Smooth muscle cell (in vitro differentiated cells): ENCODE data around the gene MS4A8. TPM values are rescaled to one million over a fixed set of nuclear protein-coding genes. Genes with fewer than 3 reads are reported as not detected.
"Not testable (repeated sequence)": the region's sequence is repeated elsewhere in the genome, so short reads cannot be mapped to it uniquely, and the experiment has no call there.

ENCODE experiments used
- DNase-seq: peaks from one replicate; lab custom pipeline; 2025; ENCODE audit not compliant: unreplicated experiment; lab: John Stamatoyannopoulos, UW
- H2AFZ ChIP-seq: fragments of 200-600 bp; sonication (generic); 2 replicates; pipeline ENCODE4 v1.6.0; 2016; ENCODE audit warnings: antibody characterized with exemption, low read depth, mild to moderate bottlenecking
- H3F3A ChIP-seq: fragments of 200-600 bp; sonication (generic); 2 replicates; pipeline ENCODE4 v1.6.0; 2017; ENCODE audit warnings: antibody characterized with exemption, low read depth
- H3K27ac ChIP-seq: fragments of 200-600 bp; sonication (generic); 2 replicates; pipeline ENCODE4 v1.5.1; 2016; ENCODE audit warnings: low read depth, mild to moderate bottlenecking
- H3K27me3 ChIP-seq: fragments of 200-600 bp; sonication (generic); 2 replicates; pipeline ENCODE4 v1.6.1; 2016; ENCODE audit warnings: low read depth, mild to moderate bottlenecking
- H3K36me3 ChIP-seq: fragments of 200-600 bp; sonication (generic); 2 replicates; pipeline ENCODE4 v1.5.1; 2016; ENCODE audit warnings: low read depth
- H3K4me1 ChIP-seq: fragments of 200-600 bp; sonication (generic); 2 replicates; pipeline ENCODE4 v1.5.1; 2016; ENCODE audit warnings: low read depth
- H3K4me2 ChIP-seq: fragments of 200-600 bp; sonication (generic); 2 replicates; pipeline ENCODE4 v1.6.0; 2016; ENCODE audit warnings: mild to moderate bottlenecking
- H3K4me3 ChIP-seq: fragments of 200-600 bp; sonication (generic); 2 replicates; pipeline ENCODE4 v1.5.1; 2016; ENCODE audit warnings: mild to moderate bottlenecking
- H3K79me2 ChIP-seq: fragments of 200-600 bp; sonication (generic); 2 replicates; pipeline ENCODE4 v1.6.0; 2016; ENCODE audit warnings: low read depth, mild to moderate bottlenecking
- H3K9ac ChIP-seq: fragments of 200-600 bp; sonication (generic); 2 replicates; pipeline ENCODE4 v1.6.0; 2016; ENCODE audit warnings: low read depth
- H3K9me3 ChIP-seq: fragments of 200-600 bp; sonication (generic); replicated peaks from 2 replicates; pipeline ENCODE4 v1.5.1; 2016; ENCODE audit warnings: low read depth
- H4K20me1 ChIP-seq: fragments of 200-600 bp; sonication (generic); 2 replicates; pipeline ENCODE4 v1.6.0; 2016; ENCODE audit warnings: low read depth
- CTCF ChIP-seq: fragments of 200-600 bp; sonication (generic); IDR thresholded peaks from 2 replicates; pipeline ENCODE4 v1.5.1; 2017; ENCODE audit warnings: borderline replicate concordance, mild to moderate bottlenecking, antibody characterized with exemption; ENCODE audit not compliant: insufficient read depth, poor library complexity, severe bottlenecking
- WGBS: methylation state at CpG from one replicate; pipeline ENCODE4 v1.1.7; 2016; ENCODE audit warnings: low lambda C conversion rate; 5-methylcytosine and 5-hydroxymethylcytosine counted together
- polyA plus RNA-seq: library from polyadenylated mRNA; unstranded; fragments of >200 nt; fragmentation: Nextera tagmentation; extraction: Ambion mirVana; gene quantifications from 2 replicates; pipeline ENCODE4 v1.2.1, GENCODE V29; 2016
- total RNA-seq: library from RNA; depleted of rRNA; stranded (reverse); fragments of >200 nt; gene quantifications from 2 replicates; pipeline ENCODE4 v1.2.3, GENCODE V29; 2014

MS4A8 gene, protein sequence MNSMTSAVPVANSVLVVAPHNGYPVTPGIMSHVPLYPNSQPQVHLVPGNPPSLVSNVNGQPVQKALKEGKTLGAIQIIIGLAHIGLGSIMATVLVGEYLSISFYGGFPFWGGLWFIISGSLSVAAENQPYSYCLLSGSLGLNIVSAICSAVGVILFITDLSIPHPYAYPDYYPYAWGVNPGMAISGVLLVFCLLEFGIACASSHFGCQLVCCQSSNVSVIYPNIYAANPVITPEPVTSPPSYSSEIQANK
- total RNA-seq (not detected in 2 replicates), polyA plus RNA-seq (not detected in 2 replicates)

GRCh38 chr11:60699284-60699691 lies at the start of gene MS4A8:
Gene MS4A8 (plus strand): TSS chr11:60699612. CDS start chr11:60700861, 1,249 bp downstream.
- Histone ChIP-seq H3F3A (no peaks in the 10 kb centered on the region), H3K27ac (no peak within 1 kb of the TSS), H3K27me3 (no peaks in the 10 kb centered on the region), H3K36me3 (no peaks in the 10 kb centered on the region), H3K4me2 (no peak within 1 kb of the TSS), H3K4me3 (no peak within 1 kb of the TSS), H3K9me3 (no peaks in the 10 kb centered on the region), H3K4me1 (no peaks in the 10 kb centered on the region), H2AFZ (no peak within 1 kb of the TSS), H3K9ac (no peak within 1 kb of the TSS), H3K79me2 (no peaks in the 10 kb centered on the region), H4K20me1 (no peaks in the 10 kb centered on the region)
- WGBS: 51% methylated on average over 2 of the region's 2 CpGs
- TF ChIP-seq CTCF: no peak
- no peak for DNase-seq

DNA sequence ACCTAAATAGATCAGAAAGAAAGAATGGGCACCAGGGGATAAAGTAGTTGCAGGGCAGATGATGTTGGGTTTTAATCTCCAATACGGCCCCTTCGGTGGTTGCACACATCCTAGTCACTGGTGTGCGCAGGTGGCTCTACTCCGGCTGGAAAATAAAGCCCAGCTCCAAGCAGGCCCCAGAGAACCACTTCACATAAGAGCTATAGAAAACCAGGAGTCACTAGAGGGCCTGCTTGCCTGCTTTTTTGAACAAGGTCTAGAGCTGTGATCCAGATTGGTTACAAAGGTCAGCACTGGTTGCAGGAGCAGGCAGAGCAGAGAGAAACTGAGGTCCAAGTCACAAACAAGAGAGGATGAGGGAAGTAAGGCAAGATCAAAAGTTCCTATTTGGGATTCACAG lies 41.5 kb upstream of the MS4A8 start:
- no peaks in the 10 kb centered on the region for H3K27me3 ChIP-seq
- H3K9ac ChIP-seq: no peak overlapping the region
- no peak for DNase-seq
- no peak overlapping the region for H2AFZ ChIP-seq
- H3K4me2 ChIP-seq: no peak overlapping the region
- no peak overlapping the region for H3K4me3 ChIP-seq
- no peak overlapping the region for H3K27ac ChIP-seq
- 85% methylated on average over 4 of the region's 4 CpGs for whole genome bisulfite sequencing
- H4K20me1 ChIP-seq: no peaks in the 10 kb centered on the region
- no peaks in the 10 kb centered on the region for H3K9me3 ChIP-seq
- no peaks in the 10 kb centered on the region for H3K4me1 ChIP-seq
- H3K36me3 ChIP-seq: no peaks in the 10 kb centered on the region
- no peak for TF ChIP-seq CTCF
- no peaks in the 10 kb centered on the region for H3F3A ChIP-seq
- no peaks in the 10 kb centered on the region for H3K79me2 ChIP-seq

GRCh38 chr11:60658409-60658808 lies 41.0 kb upstream of the MS4A8 start:
- H2AFZ ChIP-seq: no peak overlapping the region
- no peaks in the 10 kb centered on the region for H3K4me1 ChIP-seq
- no peak overlapping the region for H3K9ac ChIP-seq
- H3K36me3 ChIP-seq: no peaks in the 10 kb centered on the region
- no peak for DNase-seq
- no peak overlapping the region for H3K4me3 ChIP-seq
- H3K27me3 ChIP-seq: no peaks in the 10 kb centered on the region
- TF ChIP-seq CTCF: no peak
- WGBS: 86% methylated on average over 1 of the region's 1 CpG
- H3K79me2 ChIP-seq: no peaks in the 10 kb centered on the region
- H3F3A ChIP-seq: no peaks in the 10 kb centered on the region
- H3K4me2 ChIP-seq: no peak overlapping the region
- H4K20me1 ChIP-seq: no peaks in the 10 kb centered on the region
- H3K9me3 ChIP-seq: no peaks in the 10 kb centered on the region
- no peak overlapping the region for H3K27ac ChIP-seq

GRCh38 chr11:60672255-60672654 lies 27.2 kb upstream of the MS4A8 start:
- H3K27ac ChIP-seq: no peak overlapping the region
- TF ChIP-seq CTCF: no peak
- H4K20me1 ChIP-seq: no peaks in the 10 kb centered on the region
- H2AFZ ChIP-seq: no peak overlapping the region
- H3K36me3 ChIP-seq: no peaks in the 10 kb centered on the region
- no peak overlapping the region for H3K4me3 ChIP-seq
- WGBS: 83% methylated on average over 3 of the region's 3 CpGs
- no peaks in the 10 kb centered on the region for H3K79me2 ChIP-seq
- peaks cover 9% of the 10 kb centered on the region for H3K9me3 ChIP-seq
- no peak overlapping the region for H3K4me2 ChIP-seq
- no peak overlapping the region for H3K9ac ChIP-seq
- H3F3A ChIP-seq: no peaks in the 10 kb centered on the region
- no peak for DNase-seq
- H3K4me1 ChIP-seq: no peaks in the 10 kb centered on the region
- H3K27me3 ChIP-seq: no peaks in the 10 kb centered on the region

DNA sequence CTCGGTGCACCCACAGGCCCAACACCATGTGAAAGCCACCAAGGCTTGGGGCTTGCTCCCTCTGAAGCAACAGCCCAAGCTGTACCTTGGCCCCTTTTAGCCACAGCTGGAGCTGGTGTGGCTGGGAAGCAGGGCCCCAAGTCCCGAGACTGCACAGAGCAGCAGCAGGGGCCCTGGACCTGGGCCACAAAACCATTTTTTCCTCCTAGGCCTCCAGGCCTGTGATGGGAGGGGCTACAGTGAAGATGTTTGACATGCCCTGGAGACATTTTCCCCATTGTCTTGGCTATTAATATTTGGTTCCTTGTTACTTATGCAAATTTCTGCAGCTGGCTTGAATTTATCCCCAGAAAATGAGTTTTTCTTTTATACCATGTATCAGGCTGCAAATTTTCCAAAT lies 21.2 kb upstream of the MS4A8 start:
- not testable (repeated sequence) for H4K20me1 ChIP-seq, H3K27me3 ChIP-seq, H3K79me2 ChIP-seq, H3K9ac ChIP-seq, H3K4me2 ChIP-seq, H3F3A ChIP-seq, H3K36me3 ChIP-seq, H2AFZ ChIP-seq, H3K4me1 ChIP-seq, DNase-seq, H3K27ac ChIP-seq, H3K9me3 ChIP-seq, H3K4me3 ChIP-seq
- whole genome bisulfite sequencing: 87% methylated on average over 2 of the region's 2 CpGs
